Activated CD4-positive, alpha-beta T cell treated with anti-CD3 and anti-CD28 coated beads for 48 hours (primary cell): Measurements from ENCODE around the gene SLC25A15.

Source experiments
- DNase-seq: peaks from one replicate; pipeline ENCODE4 v3.0.0-alpha.2; 2020

Gene SLC25A15

DNA sequence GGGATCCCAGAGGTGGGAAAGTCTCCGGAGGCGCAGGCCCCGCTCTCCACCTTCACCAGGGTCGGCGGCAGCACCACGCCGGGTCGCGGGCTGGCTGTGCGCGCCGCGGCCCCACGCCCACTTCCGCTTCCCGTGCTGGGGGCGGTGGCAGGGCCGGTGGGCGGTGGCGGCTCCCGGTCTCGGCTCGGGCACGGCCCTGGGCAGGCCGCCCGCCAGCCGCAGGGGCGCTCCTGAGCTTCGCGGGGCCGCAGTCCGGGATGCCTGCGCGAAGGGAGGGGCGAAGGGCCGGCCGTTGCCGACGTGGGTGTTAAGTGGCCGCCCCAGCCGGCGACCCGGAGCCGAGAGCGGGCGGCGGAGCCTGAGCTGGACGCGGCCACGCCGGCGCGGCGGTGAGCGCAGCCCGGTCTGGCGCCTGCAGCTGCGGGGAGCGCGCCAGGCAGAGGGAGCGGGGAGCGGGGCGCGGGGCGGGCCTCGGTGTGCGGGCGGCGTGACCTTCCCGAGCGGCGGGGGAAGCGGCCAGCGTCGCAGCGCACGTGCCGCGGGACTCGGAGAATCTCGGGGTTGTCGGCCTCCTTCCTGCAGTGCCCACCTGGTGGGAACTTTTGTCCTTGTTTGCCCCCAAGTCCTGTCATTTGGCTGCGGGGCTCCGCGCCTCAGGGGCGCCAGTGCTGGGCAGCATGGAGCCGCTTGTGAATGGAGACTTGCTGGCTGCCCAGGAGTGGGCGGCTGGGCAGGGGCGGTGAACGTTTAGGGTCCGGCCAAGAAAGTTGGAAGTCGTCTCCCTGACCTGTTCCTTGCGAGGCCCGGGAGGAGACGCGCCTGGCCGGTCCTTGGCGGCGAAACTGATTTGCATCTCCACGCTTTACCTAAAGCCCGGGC, at the start of gene SLC25A15:
Gene SLC25A15, plus strand, starts transcription at position 337 of the 879 bp plus-strand sequence. CDS start 3,616 bp downstream, outside the sequence.
- peak; percentile 76 for DNase-seq

GRCh38 chr13:40749327-40749726, 40.1 kb upstream of the SLC25A15 start:
- no peak for DNase-seq

DNA sequence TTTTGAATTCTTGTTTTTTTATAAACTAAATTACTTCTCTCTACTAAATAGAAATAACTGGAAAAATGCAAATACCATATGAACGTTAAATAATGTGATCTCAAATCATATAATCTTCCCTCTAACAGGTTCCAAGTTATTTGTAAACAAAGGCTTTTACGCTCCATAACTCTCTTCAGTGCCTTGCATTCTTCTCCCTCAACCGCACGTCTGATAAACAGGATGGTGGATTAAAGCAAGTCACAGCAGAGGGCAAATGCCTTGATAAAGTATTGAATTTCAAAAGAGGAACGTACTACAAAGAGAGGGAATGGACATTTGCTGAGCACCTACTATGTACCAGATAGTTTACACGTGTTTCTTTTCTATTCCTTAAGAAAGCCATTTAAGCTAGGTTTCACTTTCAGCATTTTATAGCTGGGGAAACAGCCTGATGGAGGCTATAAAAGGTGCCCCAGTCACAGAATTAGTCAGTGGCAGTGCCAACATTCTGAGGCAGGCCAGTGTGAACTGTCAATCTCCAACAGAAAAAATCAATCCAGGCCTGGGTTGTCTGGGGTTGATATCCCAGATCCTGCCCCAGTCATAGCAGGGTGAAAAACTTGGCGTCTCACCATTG, 34.2 kb upstream of the SLC25A15 start:
- no peak for DNase-seq

DNA sequence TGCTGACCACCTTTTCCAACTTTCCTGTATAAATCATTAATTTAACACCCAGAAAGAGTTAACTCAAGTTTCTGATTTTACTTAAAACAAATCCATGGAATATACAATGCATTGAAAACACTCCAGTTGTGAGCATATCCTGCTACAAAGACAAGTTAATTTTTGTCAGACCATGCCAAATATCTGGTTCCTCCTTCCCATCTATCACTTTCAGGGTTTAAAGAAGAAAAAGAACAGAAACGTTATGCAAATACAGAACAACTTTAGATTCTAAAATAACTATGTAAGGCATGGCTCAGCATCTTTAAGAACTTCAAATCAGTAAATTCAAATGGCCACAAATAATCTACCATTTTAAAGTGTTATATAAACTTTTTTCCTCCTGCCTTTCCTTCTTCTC, 33.4 kb upstream of the SLC25A15 start:
- no peak for DNase-seq

GRCh38 chr13:40758811-40759210, 30.6 kb upstream of the SLC25A15 start:
- DNase-seq, result no peak

GRCh38 chr13:40762849-40763248, 26.6 kb upstream of the SLC25A15 start:
- DNase-seq, result no peak

DNA sequence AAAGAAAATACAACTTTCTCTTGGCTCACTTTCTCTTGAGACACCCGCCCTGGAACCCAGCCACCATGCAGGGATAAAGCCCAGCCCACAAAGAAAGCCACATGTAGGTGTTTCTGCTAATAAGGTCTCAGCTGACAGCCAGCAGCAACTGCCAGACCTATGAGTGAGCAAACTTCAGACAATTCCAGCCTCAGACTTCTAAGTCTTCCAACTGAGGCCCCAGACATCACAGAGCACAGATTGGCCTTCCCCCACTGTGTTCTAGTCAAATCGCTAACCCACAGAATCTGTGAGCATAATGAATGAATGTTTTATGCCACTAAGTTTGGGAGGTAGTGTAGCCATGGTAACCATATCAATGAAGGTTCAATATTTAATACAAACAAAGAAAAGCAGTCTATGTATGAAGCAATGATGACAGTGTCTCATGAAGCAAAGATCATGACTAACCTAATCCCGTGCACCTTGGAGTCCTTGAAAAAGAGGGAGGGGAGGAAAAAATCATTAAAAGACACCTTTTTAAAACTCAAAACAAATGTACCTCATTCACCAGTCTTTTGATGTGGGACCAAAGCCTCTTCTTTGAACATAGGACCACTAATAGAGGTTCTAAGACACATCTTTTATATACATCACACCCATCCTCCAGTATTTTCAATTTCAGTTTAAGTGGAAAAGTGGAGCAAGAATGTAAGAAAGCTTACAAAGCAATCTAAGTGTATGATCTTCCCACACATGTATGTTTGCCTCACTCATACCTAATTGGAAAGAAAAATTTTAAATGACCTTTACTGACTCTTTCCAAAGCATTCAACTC, 24.6 kb upstream of the SLC25A15 start:
- peak; percentile 69 for DNase-seq

GRCh38 chr13:40765602-40766001, 23.8 kb upstream of the SLC25A15 start:
- no peak for DNase-seq

- no peak for DNase-seq
These were observed 19.4 kb upstream of the SLC25A15 start for GRCh38 chr13:40769970-40770369.

DNA sequence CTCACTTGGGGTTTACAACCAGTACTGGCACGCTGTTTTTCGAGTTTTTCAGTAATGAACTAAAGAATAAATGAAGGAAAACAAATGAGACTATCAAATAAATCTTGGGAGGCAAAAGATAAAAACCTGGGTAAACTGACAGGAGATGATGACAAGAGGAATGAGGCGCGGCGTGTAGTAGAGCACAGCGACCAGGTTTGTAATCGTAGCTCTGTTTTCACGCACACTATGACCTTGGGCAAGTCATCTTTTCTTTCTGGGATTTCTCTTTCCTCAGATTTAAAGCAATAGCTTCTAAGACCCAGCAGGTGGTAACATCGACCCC, 18.8 kb upstream of the SLC25A15 start:
- DNase-seq, result no peak

GRCh38 chr13:40770934-40771618, 18.3 kb upstream of the SLC25A15 start, which contains the start of gene MRPS31:
TSS of gene MRPS31 (minus strand) at chr13:40771190. CDS start at chr13:40771136, 54 bp downstream.
- DNase-seq, result peak; percentile 97

DNA sequence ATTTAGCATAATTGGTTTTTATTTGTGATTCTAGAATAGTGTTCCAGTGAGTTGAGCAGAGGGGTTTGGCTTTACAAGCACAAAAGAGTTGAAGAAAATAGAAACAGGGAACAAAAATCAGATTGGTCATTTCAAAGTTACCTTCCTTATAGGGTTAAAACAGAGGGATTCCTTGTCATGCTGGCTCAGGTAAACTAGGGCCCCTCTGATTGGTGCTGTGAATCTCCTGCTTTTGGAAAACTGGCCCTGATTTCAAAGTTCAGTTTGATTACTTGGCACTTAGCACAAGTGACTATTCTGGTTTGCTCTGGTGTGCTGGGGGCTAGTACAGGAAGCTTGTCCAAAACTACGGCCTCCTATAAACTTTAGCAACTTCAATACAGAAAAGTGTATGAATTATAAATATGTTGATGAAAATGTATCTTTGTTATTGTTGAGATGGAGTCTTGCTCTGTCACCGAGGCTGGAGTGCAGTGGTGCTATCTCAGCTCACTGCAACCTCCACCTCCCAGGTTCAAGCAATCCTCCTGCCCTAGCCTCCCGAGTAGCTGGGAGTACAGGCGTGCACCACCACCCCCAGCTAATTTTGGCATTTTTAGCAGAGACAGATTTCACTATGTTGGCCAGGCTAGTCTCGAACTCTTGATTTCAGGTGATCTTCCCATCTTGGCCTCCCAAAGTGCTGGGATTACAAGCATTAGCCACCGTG, 16.5 kb upstream of the SLC25A15 start:
- no peak for DNase-seq

- no peak for DNase-seq
These were observed 14.7 kb upstream of the SLC25A15 start for GRCh38 chr13:40774672-40775071.

DNA sequence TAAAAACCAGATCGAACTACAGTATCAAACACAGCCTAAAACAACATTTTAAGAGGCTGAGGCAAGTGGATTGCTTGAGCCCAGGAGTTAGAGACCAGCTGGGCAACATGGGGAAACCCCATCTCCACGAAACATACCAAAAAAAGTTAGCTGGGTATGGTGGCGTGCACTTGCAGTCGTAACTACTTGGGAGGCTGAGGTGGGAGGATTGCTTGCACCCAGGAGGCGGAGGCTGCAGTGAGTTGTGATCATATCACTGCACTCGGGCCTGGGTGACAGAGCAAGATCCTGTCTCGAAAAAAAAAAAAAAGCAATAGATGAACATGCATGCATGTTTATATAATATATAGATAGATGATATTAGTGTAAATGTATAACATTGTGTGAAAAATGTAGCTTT, 13.2 kb upstream of the SLC25A15 start:
- peak; percentile 42 for DNase-seq

DNA sequence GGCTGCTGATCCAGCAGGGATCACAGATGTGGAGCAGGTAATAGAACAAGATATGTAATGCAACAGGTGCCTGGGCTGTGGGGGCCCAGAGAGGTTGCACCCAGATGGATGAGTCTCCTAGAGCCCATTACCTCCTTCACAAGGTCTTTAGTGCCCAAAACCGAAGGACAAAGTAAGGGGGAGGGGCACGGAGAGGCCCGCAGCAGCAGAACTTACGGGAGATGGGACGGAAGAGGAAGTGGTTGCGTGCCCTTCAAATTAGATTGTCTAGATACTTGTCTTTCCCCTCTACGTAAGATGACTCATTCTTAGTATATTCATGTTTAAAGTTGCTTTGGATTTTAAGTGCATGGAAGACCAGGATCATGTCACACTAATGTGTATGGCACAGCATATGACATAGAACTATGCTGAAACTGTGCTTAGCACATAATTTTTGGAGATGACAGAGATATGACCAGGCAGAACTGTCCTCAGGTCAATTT, 12.7 kb upstream of the SLC25A15 start:
- peak; percentile 79 for DNase-seq

GRCh38 chr13:40777166-40777808, 12.1 kb upstream of the SLC25A15 start:
- DNase-seq, result peak; percentile 47

DNA sequence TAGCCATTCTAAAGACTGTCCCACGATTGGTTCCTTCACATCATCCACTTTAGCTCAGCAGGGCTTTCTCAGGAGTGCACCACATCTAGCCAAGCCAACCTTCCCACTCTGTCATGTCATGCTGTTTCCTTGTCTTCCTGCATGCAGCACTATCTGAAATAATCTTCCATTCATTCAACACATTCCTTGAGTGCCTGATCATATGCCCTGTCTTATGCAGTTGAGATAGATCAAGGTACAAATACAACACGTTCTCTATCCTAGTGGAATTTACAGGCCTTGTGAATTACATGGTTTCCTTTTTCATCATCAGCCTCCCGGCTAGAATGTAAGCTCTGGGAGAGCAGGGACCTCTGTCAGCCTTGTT, 11.6 kb upstream of the SLC25A15 start:
- DNase-seq, result no peak

- no peak for DNase-seq
These were observed 10.4 kb upstream of the SLC25A15 start for GRCh38 chr13:40779049-40779448.

- DNase-seq, result no peak
These were observed 9.6 kb upstream of the SLC25A15 start for GRCh38 chr13:40779796-40780285.

DNA sequence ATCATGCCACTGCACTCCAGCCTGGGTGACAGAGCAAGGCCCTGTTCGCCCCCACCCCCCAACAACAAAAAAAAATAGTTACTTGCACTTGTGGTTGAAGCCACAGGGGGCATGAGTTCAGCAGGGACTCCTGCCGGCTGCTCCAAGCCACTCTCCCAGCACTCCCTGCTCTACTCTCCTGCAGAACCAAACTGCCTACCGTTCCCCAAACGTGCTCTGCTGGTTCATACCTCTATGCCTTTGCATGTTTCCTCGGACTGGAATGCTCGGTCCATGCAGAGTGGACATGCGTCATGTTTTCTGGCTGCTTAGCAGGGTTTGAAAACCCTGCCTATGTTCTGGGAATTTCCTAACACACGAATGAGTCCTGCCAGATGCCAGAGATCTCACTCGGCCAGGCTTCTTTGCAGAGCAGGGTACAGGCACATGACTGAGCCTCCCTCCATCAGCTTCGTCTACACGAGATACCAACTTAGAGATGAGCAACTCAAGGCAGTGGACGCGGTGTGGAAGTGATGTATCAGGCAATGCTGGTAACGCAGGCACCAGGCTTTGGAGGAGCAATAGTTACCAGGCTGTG, 8.5 kb upstream of the SLC25A15 start:
- no peak for DNase-seq

GRCh38 chr13:40781717-40782116, 7.7 kb upstream of the SLC25A15 start:
- no peak for DNase-seq
